Ishikawa (cell line): ENCODE results near the gene STX17.

Source experiments
- EP300 ChIP-seq: IDR thresholded peaks from 2 replicates; pipeline ENCODE4 v1.6.1; 2012; ENCODE audit warnings: borderline replicate concordance
- MAX ChIP-seq: IDR thresholded peaks from 2 replicates; pipeline ENCODE4 v1.6.1; 2012
- TAF1 ChIP-seq: IDR thresholded peaks from 2 replicates; pipeline ENCODE4 v1.6.1; 2012; ENCODE audit warnings: low read depth, mild to moderate bottlenecking
- YY1 ChIP-seq: IDR thresholded peaks from 2 replicates; pipeline ENCODE4 v1.6.1; 2012; ENCODE audit warnings: low read depth

- no peak for TF ChIP-seq YY1
- TF ChIP-seq TAF1 = no peak
- TF ChIP-seq MAX = no peak
- no peak for TF ChIP-seq EP300
Measured at GRCh38 chr9:99948482-99948881, 42.0 kb downstream of the STX17 start.
